SK-N-SH (cell line): Measurements from ENCODE around the gene PIK3CG.

Experiments used
- EP300 ChIP-seq, 2 experiments: IDR thresholded peaks; 2 replicates each; pipeline versions ENCODE4 v1.4.0 to v1.6.1; 2012; ENCODE audit warnings: borderline replicate concordance in 1 of 2, low read depth in 1 of 2, low read length in 1 of 2
- EZH2phosphoT487 ChIP-seq: fragments of 200-600 bp; sonication (generic); IDR thresholded peaks from 2 replicates; pipeline ENCODE4 v1.6.1; 2017; ENCODE audit warnings: low read depth, mixed run types, mild to moderate bottlenecking, antibody characterized with exemption, moderate library complexity, borderline replicate concordance
- FOXJ3 ChIP-seq: sonication (generic); formaldehyde crosslinking; IDR thresholded peaks from 2 replicates; pipeline ENCODE4 v1.5.1; 2020; ENCODE audit warnings: mild to moderate bottlenecking, missing genetic modification reagents
- MXI1 ChIP-seq: IDR thresholded peaks from 2 replicates; pipeline ENCODE4 v1.6.1; 2012; ENCODE audit warnings: mild to moderate bottlenecking, low read depth, low read length, improper control_type of control experiment
- POLR2AphosphoS5 ChIP-seq: IDR thresholded peaks from 2 replicates; pipeline ENCODE4 v1.6.1; 2012; ENCODE audit warnings: low read depth, low read length
- RCOR1 ChIP-seq: fragments of 150-350 bp; IDR thresholded peaks from 2 replicates; pipeline ENCODE4 v1.6.1; 2017; ENCODE audit warnings: antibody characterized with exemption, low read length
- RFX5 ChIP-seq: IDR thresholded peaks from 2 replicates; pipeline ENCODE4 v1.6.1; 2012; ENCODE audit warnings: mild to moderate bottlenecking, improper control_type of control experiment, low read length
- TAF1 ChIP-seq: IDR thresholded peaks from 2 replicates; pipeline ENCODE4 v1.6.1; 2012; ENCODE audit warnings: low read depth, mild to moderate bottlenecking, low read length, moderate library complexity, borderline replicate concordance
- TCF12 ChIP-seq: IDR thresholded peaks from 2 replicates; pipeline ENCODE4 v1.4.0; 2012
- TF ChIP-seq, protein P1 (sequence below): fragments of 200-600 bp; sonication (generic); IDR thresholded peaks from 2 replicates; pipeline ENCODE4 v1.6.1; 2017; ENCODE audit warnings: antibody characterized with exemption, mild to moderate bottlenecking, moderate library complexity
- TF ChIP-seq, protein P2 (sequence below): IDR thresholded peaks from 2 replicates; pipeline ENCODE4 v1.6.1; 2012; ENCODE audit warnings: mild to moderate bottlenecking, low read depth, low read length, moderate library complexity

DNA sequence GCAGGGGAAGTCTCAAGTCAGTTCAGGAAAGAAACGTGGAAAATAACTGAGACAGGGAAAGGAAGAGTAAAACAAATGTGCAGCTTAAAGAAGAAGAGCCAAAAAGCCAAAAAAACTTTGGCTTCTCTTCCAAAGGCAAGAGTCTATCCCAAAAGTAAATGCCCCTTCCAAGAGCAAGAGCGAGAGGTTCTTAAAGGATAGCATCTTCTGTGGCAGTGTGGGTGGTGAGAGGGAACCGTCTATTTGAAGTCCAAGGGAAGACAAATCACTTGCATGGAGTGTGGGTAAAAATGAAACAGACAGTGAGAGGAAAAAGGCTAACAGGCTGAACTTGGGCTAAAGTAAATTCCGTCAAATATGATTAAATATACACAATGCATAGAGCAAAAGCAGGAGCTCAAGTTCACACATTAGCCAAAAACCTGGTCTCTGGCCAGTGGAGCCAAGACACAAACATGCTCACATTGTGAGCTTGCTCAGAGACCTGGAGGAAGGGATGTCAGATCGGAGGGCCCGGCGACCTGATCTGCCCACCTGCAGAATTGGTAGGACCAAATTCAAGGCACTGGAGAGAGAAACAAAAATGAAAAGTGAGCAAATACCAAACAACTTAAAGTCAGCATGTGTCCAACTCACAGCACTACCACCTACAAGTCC lies 87.0 kb downstream of the PIK3CG start:
- no peak for TF ChIP-seq RCOR1
- TF ChIP-seq, protein P1, sequence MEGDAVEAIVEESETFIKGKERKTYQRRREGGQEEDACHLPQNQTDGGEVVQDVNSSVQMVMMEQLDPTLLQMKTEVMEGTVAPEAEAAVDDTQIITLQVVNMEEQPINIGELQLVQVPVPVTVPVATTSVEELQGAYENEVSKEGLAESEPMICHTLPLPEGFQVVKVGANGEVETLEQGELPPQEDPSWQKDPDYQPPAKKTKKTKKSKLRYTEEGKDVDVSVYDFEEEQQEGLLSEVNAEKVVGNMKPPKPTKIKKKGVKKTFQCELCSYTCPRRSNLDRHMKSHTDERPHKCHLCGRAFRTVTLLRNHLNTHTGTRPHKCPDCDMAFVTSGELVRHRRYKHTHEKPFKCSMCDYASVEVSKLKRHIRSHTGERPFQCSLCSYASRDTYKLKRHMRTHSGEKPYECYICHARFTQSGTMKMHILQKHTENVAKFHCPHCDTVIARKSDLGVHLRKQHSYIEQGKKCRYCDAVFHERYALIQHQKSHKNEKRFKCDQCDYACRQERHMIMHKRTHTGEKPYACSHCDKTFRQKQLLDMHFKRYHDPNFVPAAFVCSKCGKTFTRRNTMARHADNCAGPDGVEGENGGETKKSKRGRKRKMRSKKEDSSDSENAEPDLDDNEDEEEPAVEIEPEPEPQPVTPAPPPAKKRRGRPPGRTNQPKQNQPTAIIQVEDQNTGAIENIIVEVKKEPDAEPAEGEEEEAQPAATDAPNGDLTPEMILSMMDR: no peak
- TF ChIP-seq TCF12: peak; percentile 42; the same call in 1 of the 2 replicates
- TF ChIP-seq EP300 (IDR thresholded peaks at IDR 0.05; ENCODE audit: borderline replicate concordance in 1 of 2, low read depth in 1 of 2, low read length in 1 of 2): peak in 1 of 2 experiments; percentile 53; a peak in 1 of 4 replicates
- no peak for TF ChIP-seq EZH2phosphoT487
- TF ChIP-seq RFX5: no peak
- TF ChIP-seq POLR2AphosphoS5: no peak
- TF ChIP-seq, protein P2, sequence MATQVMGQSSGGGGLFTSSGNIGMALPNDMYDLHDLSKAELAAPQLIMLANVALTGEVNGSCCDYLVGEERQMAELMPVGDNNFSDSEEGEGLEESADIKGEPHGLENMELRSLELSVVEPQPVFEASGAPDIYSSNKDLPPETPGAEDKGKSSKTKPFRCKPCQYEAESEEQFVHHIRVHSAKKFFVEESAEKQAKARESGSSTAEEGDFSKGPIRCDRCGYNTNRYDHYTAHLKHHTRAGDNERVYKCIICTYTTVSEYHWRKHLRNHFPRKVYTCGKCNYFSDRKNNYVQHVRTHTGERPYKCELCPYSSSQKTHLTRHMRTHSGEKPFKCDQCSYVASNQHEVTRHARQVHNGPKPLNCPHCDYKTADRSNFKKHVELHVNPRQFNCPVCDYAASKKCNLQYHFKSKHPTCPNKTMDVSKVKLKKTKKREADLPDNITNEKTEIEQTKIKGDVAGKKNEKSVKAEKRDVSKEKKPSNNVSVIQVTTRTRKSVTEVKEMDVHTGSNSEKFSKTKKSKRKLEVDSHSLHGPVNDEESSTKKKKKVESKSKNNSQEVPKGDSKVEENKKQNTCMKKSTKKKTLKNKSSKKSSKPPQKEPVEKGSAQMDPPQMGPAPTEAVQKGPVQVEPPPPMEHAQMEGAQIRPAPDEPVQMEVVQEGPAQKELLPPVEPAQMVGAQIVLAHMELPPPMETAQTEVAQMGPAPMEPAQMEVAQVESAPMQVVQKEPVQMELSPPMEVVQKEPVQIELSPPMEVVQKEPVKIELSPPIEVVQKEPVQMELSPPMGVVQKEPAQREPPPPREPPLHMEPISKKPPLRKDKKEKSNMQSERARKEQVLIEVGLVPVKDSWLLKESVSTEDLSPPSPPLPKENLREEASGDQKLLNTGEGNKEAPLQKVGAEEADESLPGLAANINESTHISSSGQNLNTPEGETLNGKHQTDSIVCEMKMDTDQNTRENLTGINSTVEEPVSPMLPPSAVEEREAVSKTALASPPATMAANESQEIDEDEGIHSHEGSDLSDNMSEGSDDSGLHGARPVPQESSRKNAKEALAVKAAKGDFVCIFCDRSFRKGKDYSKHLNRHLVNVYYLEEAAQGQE: no peak
- TF ChIP-seq TAF1: no peak
- TF ChIP-seq MXI1: no peak
- TF ChIP-seq FOXJ3 (CRISPR knock-in tag): no peak
